PFSK-1 (cell line): ENCODE data around the gene RYK.

Source experiments
- FOXP2 ChIP-seq: optimal IDR thresholded peaks from 2 replicates; pipeline ENCODE3; 2011; ENCODE audit warnings: borderline replicate concordance, control low read depth, inconsistent platforms; ENCODE audit not compliant: insufficient read depth; ENCODE audit errors: extremely low read length, extremely low read depth
- POLR2AphosphoS5 ChIP-seq: IDR thresholded peaks from 2 replicates; pipeline ENCODE4 v1.6.1; 2012; ENCODE audit warnings: low read depth, mild to moderate bottlenecking, control low read depth, low read length, moderate library complexity
- SIN3A ChIP-seq: IDR thresholded peaks from 2 replicates; pipeline ENCODE4 v1.6.1; 2012; ENCODE audit warnings: mild to moderate bottlenecking, low read length, moderate library complexity, borderline replicate concordance; ENCODE audit not compliant: insufficient read depth
- TAF1 ChIP-seq: IDR thresholded peaks from 2 replicates; pipeline ENCODE4 v1.6.1; 2012; ENCODE audit warnings: low read length, control low read depth, borderline replicate concordance; ENCODE audit not compliant: insufficient read depth
- TF ChIP-seq, protein P1 (sequence below), 2 experiments: IDR thresholded peaks; 2 replicates each; pipeline versions ENCODE4 v1.6.1 to v1.8.0; 2011 to 2012; ENCODE audit warnings: low read depth in 2 of 2, low read length in 2 of 2, control low read depth in 1 of 2, inconsistent platforms in 1 of 2, mild to moderate bottlenecking in 1 of 2, moderate library complexity in 1 of 2; ENCODE audit not compliant: insufficient read depth in 1 of 2

The RYK gene

DNA sequence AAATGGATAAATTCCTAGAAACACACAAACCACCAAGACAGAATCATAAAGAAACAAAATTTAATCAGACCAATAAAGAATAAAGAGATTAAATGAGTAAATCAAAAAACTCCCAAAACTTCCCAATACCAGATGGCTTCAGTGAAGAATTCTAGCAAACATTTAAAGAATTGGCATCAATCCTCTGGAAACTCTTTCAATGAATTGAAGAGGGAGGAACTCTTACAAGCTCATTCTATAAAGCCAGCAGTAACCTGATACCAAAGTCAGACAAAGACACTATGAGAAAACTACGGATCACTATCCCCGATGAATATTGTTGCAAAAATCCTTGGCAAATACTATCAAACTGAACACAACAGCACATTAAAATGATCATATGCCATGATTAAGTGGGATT lies 139.0 kb downstream of the RYK start:
- TF ChIP-seq FOXP2: no peak
- no peak for TF ChIP-seq TAF1
- no peak for TF ChIP-seq SIN3A
- TF ChIP-seq, protein P1, sequence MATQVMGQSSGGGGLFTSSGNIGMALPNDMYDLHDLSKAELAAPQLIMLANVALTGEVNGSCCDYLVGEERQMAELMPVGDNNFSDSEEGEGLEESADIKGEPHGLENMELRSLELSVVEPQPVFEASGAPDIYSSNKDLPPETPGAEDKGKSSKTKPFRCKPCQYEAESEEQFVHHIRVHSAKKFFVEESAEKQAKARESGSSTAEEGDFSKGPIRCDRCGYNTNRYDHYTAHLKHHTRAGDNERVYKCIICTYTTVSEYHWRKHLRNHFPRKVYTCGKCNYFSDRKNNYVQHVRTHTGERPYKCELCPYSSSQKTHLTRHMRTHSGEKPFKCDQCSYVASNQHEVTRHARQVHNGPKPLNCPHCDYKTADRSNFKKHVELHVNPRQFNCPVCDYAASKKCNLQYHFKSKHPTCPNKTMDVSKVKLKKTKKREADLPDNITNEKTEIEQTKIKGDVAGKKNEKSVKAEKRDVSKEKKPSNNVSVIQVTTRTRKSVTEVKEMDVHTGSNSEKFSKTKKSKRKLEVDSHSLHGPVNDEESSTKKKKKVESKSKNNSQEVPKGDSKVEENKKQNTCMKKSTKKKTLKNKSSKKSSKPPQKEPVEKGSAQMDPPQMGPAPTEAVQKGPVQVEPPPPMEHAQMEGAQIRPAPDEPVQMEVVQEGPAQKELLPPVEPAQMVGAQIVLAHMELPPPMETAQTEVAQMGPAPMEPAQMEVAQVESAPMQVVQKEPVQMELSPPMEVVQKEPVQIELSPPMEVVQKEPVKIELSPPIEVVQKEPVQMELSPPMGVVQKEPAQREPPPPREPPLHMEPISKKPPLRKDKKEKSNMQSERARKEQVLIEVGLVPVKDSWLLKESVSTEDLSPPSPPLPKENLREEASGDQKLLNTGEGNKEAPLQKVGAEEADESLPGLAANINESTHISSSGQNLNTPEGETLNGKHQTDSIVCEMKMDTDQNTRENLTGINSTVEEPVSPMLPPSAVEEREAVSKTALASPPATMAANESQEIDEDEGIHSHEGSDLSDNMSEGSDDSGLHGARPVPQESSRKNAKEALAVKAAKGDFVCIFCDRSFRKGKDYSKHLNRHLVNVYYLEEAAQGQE (IDR thresholded peaks at IDR 0.05; ENCODE audit: insufficient read depth in 1 of 2, low read depth in 2 of 2, low read length in 2 of 2): no peak
- no peak for TF ChIP-seq POLR2AphosphoS5

DNA sequence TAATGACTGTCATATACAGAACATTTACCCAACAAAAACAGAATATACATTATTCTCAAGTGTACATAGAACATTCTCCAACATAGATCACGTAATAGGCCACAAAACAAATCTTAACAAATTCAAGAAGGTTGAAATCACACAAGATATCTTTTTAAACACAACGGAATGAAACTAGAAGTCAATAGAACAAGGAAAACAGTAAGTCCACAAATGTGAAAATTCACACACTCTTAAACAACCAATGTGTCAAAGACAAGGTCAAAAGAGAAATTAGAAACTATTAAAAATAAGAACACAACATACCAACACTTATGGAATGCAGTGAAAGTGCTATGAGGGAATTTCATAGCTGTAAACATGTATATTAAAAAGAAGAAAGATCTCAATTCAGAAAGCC lies 139.7 kb downstream of the RYK start:
- TF ChIP-seq SIN3A (no peak), POLR2AphosphoS5 (no peak), FOXP2 (no peak), TAF1 (no peak)
- TF ChIP-seq, protein P1 (IDR thresholded peaks at IDR 0.05; ENCODE audit: insufficient read depth in 1 of 2, low read depth in 2 of 2, low read length in 2 of 2): no peak
